HEK293 (cell line): ENCODE data around the gene MRPL51.

Experiments used
- CTCF ChIA-PET: fragments of 350-600 bp; formaldehyde crosslinking; extraction: SDS; loops from one replicate; lab custom pipeline; 2021; ENCODE audit warnings: antibody characterized with exemption; lab: Yijun Ruan, JAX
- POLR2A ChIA-PET: fragments of 300-600 bp; formaldehyde crosslinking; extraction: SDS; loops from one replicate; lab custom pipeline; 2020; ENCODE audit warnings: antibody characterized with exemption, inconsistent platforms; lab: Yijun Ruan, JAX
- H3K27ac ChIP-seq: fragments of 200-500 bp; sonication (Bioruptor generic); 2 replicates; pipeline ENCODE4 v1.5.1; 2014; ENCODE audit warnings: low read depth, low read length, control low read depth, inconsistent platforms; ENCODE audit errors: extremely low read depth
- H3K36me3 ChIP-seq, 2 experiments: fragments of 200-500 bp in 1 of 2; sonication (Bioruptor generic) in 1 of 2; 1 replicate in 1 of 2; 2 replicates in 1 of 2; pipeline ENCODE4 v1.5.1; 2014 to 2017; ENCODE audit warnings: inconsistent platforms in 2 of 2, low read length in 2 of 2; ENCODE audit not compliant: control insufficient read depth in 2 of 2, insufficient read depth in 1 of 2
- H3K4me1 ChIP-seq: fragments of 200-500 bp; sonication (Bioruptor generic); 2 replicates; pipeline ENCODE4 v1.5.1; 2014; ENCODE audit warnings: mild to moderate bottlenecking, low read length, inconsistent platforms; ENCODE audit not compliant: control insufficient read depth, insufficient read depth
- H3K4me3 ChIP-seq: 2 replicates; pipeline ENCODE4 v1.5.1; 2011; ENCODE audit warnings: low read depth, mild to moderate bottlenecking, control low read depth, low read length, moderate library complexity
- H3K9me3 ChIP-seq: fragments of 200-500 bp; sonication (Bioruptor generic); 2 replicates; pipeline ENCODE4 v1.5.1; 2014; ENCODE audit warnings: low read depth, low read length, inconsistent platforms; ENCODE audit not compliant: control insufficient read depth, insufficient read depth
- BCL11A ChIP-seq: fragments of 450-650 bp; formaldehyde crosslinking; IDR thresholded peaks from 2 replicates; pipeline ENCODE4 v1.5.1; 2016; ENCODE audit warnings: low read depth, missing biosample characterization, missing genetic modification characterization
- EGR2 ChIP-seq: fragments of 450-650 bp; formaldehyde crosslinking; IDR thresholded peaks from 2 replicates; pipeline ENCODE4 v1.5.1; 2016; ENCODE audit warnings: low read depth, missing biosample characterization, missing genetic modification characterization
- GLIS2 ChIP-seq: fragments of 450-650 bp; formaldehyde crosslinking; IDR thresholded peaks from 2 replicates; pipeline ENCODE4 v1.5.1; 2016; ENCODE audit warnings: missing biosample characterization, missing genetic modification characterization
- IKZF3 ChIP-seq: fragments of 450-650 bp; IDR thresholded peaks from 2 replicates; pipeline ENCODE4 v1.5.0; 2018; ENCODE audit warnings: missing biosample characterization, mild to moderate bottlenecking, missing genetic modification characterization, moderate library complexity
- KLF10 ChIP-seq: fragments of 450-650 bp; IDR thresholded peaks from 2 replicates; pipeline ENCODE4 v1.5.1; 2018; ENCODE audit warnings: missing biosample characterization, mild to moderate bottlenecking, missing genetic modification characterization
- KLF16 ChIP-seq: fragments of 450-650 bp; formaldehyde crosslinking; IDR thresholded peaks from 2 replicates; pipeline ENCODE4 v1.5.1; 2017; ENCODE audit warnings: missing biosample characterization, missing genetic modification characterization
- KLF17 ChIP-seq: fragments of 450-650 bp; formaldehyde crosslinking; IDR thresholded peaks from 2 replicates; pipeline ENCODE4 v1.5.1; 2016; ENCODE audit warnings: missing biosample characterization, missing genetic modification characterization
- KLF8 ChIP-seq: fragments of 450-650 bp; formaldehyde crosslinking; IDR thresholded peaks from 2 replicates; pipeline ENCODE4 v1.5.1; 2016; ENCODE audit warnings: missing biosample characterization, missing genetic modification characterization
- MYNN ChIP-seq: fragments of 450-650 bp; formaldehyde crosslinking; IDR thresholded peaks from 2 replicates; pipeline ENCODE4 v1.5.1; 2016; ENCODE audit warnings: missing biosample characterization, missing genetic modification characterization, borderline replicate concordance
- OVOL3 ChIP-seq: fragments of 450-650 bp; formaldehyde crosslinking; IDR thresholded peaks from 2 replicates; pipeline ENCODE4 v1.5.1; 2016; ENCODE audit warnings: missing biosample characterization, missing genetic modification characterization
- REPIN1 ChIP-seq: fragments of 450-650 bp; formaldehyde crosslinking; IDR thresholded peaks from 2 replicates; pipeline ENCODE4 v1.5.1; 2017; ENCODE audit warnings: missing biosample characterization, missing genetic modification characterization, low read depth
- SCRT2 ChIP-seq: fragments of 450-650 bp; formaldehyde crosslinking; IDR thresholded peaks from 2 replicates; pipeline ENCODE4 v1.5.1; 2016; ENCODE audit warnings: missing biosample characterization, missing genetic modification characterization
- SP2 ChIP-seq: fragments of 450-650 bp; formaldehyde crosslinking; IDR thresholded peaks from 2 replicates; pipeline ENCODE4 v1.5.1; 2016; ENCODE audit warnings: missing biosample characterization, missing genetic modification characterization
- SP7 ChIP-seq: fragments of 450-650 bp; formaldehyde crosslinking; IDR thresholded peaks from 2 replicates; pipeline ENCODE4 v1.5.1; 2016; ENCODE audit warnings: missing biosample characterization, missing genetic modification characterization
- TRIM28 ChIP-seq: IDR thresholded peaks from 2 replicates; pipeline ENCODE4 v1.6.1; 2011; ENCODE audit warnings: low read length, control low read depth, borderline replicate concordance
- ZBTB1 ChIP-seq: fragments of 450-650 bp; formaldehyde crosslinking; IDR thresholded peaks from 2 replicates; pipeline ENCODE4 v1.5.1; 2016; ENCODE audit warnings: missing biosample characterization, missing genetic modification characterization
- ZBTB20 ChIP-seq: fragments of 450-650 bp; formaldehyde crosslinking; IDR thresholded peaks from 2 replicates; pipeline ENCODE4 v1.5.1; 2016; ENCODE audit warnings: missing biosample characterization, missing genetic modification characterization
- ZBTB21 ChIP-seq: fragments of 450-650 bp; formaldehyde crosslinking; IDR thresholded peaks from 2 replicates; pipeline ENCODE4 v1.5.1; 2017; ENCODE audit warnings: missing biosample characterization, missing genetic modification characterization
- ZBTB48 ChIP-seq: fragments of 450-650 bp; formaldehyde crosslinking; IDR thresholded peaks from 2 replicates; pipeline ENCODE4 v1.5.1; 2016; ENCODE audit warnings: missing biosample characterization, missing genetic modification characterization
- ZFHX2 ChIP-seq: fragments of 450-650 bp; formaldehyde crosslinking; conservative IDR thresholded peaks from 2 replicates; pipeline ENCODE4 v1.5.1; 2016; ENCODE audit warnings: missing biosample characterization, missing genetic modification characterization
- ZFP37 ChIP-seq: fragments of 450-650 bp; formaldehyde crosslinking; IDR thresholded peaks from 2 replicates; pipeline ENCODE4 v1.5.1; 2016; ENCODE audit warnings: missing biosample characterization, missing genetic modification characterization
- ZNF10 ChIP-seq: fragments of 450-650 bp; formaldehyde crosslinking; IDR thresholded peaks from 2 replicates; pipeline ENCODE4 v1.5.1; 2017; ENCODE audit warnings: missing biosample characterization, missing genetic modification characterization
- ZNF114 ChIP-seq: fragments of 450-650 bp; formaldehyde crosslinking; IDR thresholded peaks from 2 replicates; pipeline ENCODE4 v1.5.0; 2017; ENCODE audit warnings: missing biosample characterization, missing genetic modification characterization
- ZNF19 ChIP-seq: fragments of 450-650 bp; formaldehyde crosslinking; IDR thresholded peaks from 2 replicates; pipeline ENCODE4; 2016; ENCODE audit warnings: missing biosample characterization, missing genetic modification characterization, low read depth
- ZNF335 ChIP-seq: fragments of 450-650 bp; formaldehyde crosslinking; conservative IDR thresholded peaks from 2 replicates; pipeline ENCODE4 v1.5.1; 2016; ENCODE audit warnings: missing biosample characterization, missing genetic modification characterization
- ZNF600 ChIP-seq: fragments of 450-650 bp; formaldehyde crosslinking; IDR thresholded peaks from 2 replicates; pipeline ENCODE4 v1.5.1; 2016; ENCODE audit warnings: missing biosample characterization, missing genetic modification characterization
- ZNF660 ChIP-seq: fragments of 450-650 bp; IDR thresholded peaks from 2 replicates; pipeline ENCODE4 v1.5.1; 2018; ENCODE audit warnings: missing biosample characterization, mild to moderate bottlenecking, missing genetic modification characterization
- ZNF747 ChIP-seq: fragments of 450-650 bp; formaldehyde crosslinking; IDR thresholded peaks from 2 replicates; pipeline ENCODE4 v1.5.1; 2016; ENCODE audit warnings: missing biosample characterization, missing genetic modification characterization
- ZNF785 ChIP-seq: fragments of 450-650 bp; formaldehyde crosslinking; IDR thresholded peaks from 2 replicates; pipeline ENCODE4 v1.5.1; 2016; ENCODE audit warnings: missing biosample characterization, missing genetic modification characterization
- ZNF791 ChIP-seq: fragments of 450-650 bp; formaldehyde crosslinking; IDR thresholded peaks from 2 replicates; pipeline ENCODE4 v1.5.1; 2016; ENCODE audit warnings: missing biosample characterization, missing genetic modification characterization
- ZSCAN30 ChIP-seq: fragments of 450-650 bp; IDR thresholded peaks from 2 replicates; pipeline ENCODE4 v1.5.1; 2018; ENCODE audit warnings: missing biosample characterization, mild to moderate bottlenecking, missing genetic modification characterization, moderate library complexity
- TF ChIP-seq, protein P1 (sequence below): fragments of 450-650 bp; formaldehyde crosslinking; IDR thresholded peaks from 2 replicates; pipeline ENCODE4 v1.5.1; 2016; ENCODE audit warnings: missing biosample characterization, missing genetic modification characterization
- TF ChIP-seq, protein P2 (sequence below): fragments of 450-650 bp; formaldehyde crosslinking; IDR thresholded peaks from 2 replicates; pipeline ENCODE4 v1.5.1; 2016; ENCODE audit warnings: missing biosample characterization, missing genetic modification characterization

Gene MRPL51

GRCh38 chr12:6533653-6533922 lies 40.5 kb upstream of the MRPL51 start (continued):
- no peak for TF ChIP-seq ZBTB1
- peak; percentile 79; the same call in 1 of the 2 replicates for TF ChIP-seq ZBTB20 (tag by site-specific recombination)
- TF ChIP-seq SP7 (tag by site-specific recombination), result no peak; the same call in 1 of the 2 replicates
- TF ChIP-seq ZNF114, result no peak
- no peak for TF ChIP-seq REPIN1
- no peak for TF ChIP-seq ZNF785 (tag by site-specific recombination)
- TF ChIP-seq BCL11A (tag by site-specific recombination), result peak; percentile 66; the same call in 1 of the 2 replicates
- TF ChIP-seq TRIM28, result no peak
- TF ChIP-seq KLF8 (tag by site-specific recombination), result peak; percentile 70; the same call in 1 of the 2 replicates
- TF ChIP-seq, all 188 proteins: peak for 23

DNA sequence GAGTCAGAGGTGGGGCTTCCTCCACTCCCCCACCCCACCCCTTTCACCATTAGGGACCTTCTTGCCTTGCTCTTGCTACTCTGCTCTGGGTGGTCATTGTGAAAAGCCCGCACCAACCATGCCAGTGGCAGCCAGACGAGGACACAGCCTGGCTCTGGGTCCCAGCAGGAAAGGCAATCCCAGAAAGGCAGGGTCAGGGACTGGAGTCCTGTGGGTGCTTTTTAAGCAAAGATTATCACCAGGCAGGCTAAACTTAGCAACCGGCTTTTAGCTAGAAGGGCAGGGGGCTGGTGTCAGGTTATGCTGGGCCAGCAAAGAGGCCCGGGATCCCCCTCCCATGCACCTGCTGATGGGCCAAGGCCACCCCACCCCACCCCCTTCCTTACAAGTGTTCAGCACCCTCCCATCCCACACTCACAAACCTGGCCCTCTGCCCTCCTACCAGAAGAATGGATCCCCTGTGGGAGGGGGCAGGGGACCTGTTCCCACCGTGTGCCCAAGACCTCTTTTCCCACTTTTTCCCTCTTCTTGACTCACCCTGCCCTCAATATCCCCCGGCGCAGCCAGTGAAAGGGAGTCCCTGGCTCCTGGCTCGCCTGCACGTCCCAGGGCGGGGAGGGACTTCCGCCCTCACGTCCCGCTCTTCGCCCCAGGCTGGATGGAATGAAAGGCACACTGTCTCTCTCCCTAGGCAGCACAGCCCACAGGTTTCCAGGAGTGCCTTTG lies 40.0 kb upstream of the MRPL51 start:
- Histone ChIP-seq H3K9me3 (no peaks in the 10 kb centered on the region), H3K27ac (peak overlapping the region; percentile 93), H3K4me3 (peak overlapping the region; percentile 73), H3K4me1 (peaks cover 12% of the 10 kb centered on the region), H3K36me3 (peaks cover 30 to 79% of the 10 kb centered on the region in 2 experiments)
- POLR2A ChIA-PET, result interaction anchor here (0.9 to 4.7 kb wide), 8 partner anchors 10 to 318 kb away, joined by 3 to 24 read pairs (median 5); partner anchors contain the start of genes CDCA3, USP5 and VAMP1
- CTCF ChIA-PET, result interaction anchor here (1.6 kb wide), 1 partner anchor 207 kb away, joined by 6 read pairs; no protein-coding TSS in a partner anchor
- TF ChIP-seq KLF17 (tag by site-specific recombination) (peak; percentile 58; the same call in 1 of the 2 replicates), SCRT2 (tag by site-specific recombination) (peak; percentile 92; the same call in 1 of the 2 replicates), GLIS2 (tag by site-specific recombination) (peak; percentile 72), ZNF660 (0 out of 2 replicates have a peak, but pooled peaks have one; percentile 7), MYNN (tag by site-specific recombination) (0 out of 2 replicates have a peak, but pooled peaks have one; percentile 32), ZNF791 (tag by site-specific recombination) (no peak), KLF10 (tag by site-specific recombination) (peak; percentile 70; the same call in 1 of the 2 replicates), ZFHX2 (tag by site-specific recombination) (peak; percentile 90), EGR2 (tag by site-specific recombination) (peak; percentile 85), ZFP37 (tag by site-specific recombination) (no peak), ZSCAN30 (peak; percentile 73), ZNF747 (tag by site-specific recombination) (no peak), OVOL3 (tag by site-specific recombination) (no peak), ZBTB21 (tag by site-specific recombination) (0 out of 2 replicates have a peak, but pooled peaks have one; percentile 4), ZNF335 (tag by site-specific recombination) (peak; percentile 26; the same call in 1 of the 2 replicates), SP2 (tag by site-specific recombination) (peak; percentile 91), ZNF600 (tag by site-specific recombination) (peak; percentile 95), ZNF19 (tag by site-specific recombination) (no peak), ZBTB48 (tag by site-specific recombination) (peak; percentile 96), IKZF3 (tag by site-specific recombination) (peak; percentile 85), KLF16 (peak; percentile 15; the same call in 1 of the 2 replicates), ZNF10 (peak; percentile 8; the same call in 1 of the 2 replicates)
- TF ChIP-seq, protein P1, sequence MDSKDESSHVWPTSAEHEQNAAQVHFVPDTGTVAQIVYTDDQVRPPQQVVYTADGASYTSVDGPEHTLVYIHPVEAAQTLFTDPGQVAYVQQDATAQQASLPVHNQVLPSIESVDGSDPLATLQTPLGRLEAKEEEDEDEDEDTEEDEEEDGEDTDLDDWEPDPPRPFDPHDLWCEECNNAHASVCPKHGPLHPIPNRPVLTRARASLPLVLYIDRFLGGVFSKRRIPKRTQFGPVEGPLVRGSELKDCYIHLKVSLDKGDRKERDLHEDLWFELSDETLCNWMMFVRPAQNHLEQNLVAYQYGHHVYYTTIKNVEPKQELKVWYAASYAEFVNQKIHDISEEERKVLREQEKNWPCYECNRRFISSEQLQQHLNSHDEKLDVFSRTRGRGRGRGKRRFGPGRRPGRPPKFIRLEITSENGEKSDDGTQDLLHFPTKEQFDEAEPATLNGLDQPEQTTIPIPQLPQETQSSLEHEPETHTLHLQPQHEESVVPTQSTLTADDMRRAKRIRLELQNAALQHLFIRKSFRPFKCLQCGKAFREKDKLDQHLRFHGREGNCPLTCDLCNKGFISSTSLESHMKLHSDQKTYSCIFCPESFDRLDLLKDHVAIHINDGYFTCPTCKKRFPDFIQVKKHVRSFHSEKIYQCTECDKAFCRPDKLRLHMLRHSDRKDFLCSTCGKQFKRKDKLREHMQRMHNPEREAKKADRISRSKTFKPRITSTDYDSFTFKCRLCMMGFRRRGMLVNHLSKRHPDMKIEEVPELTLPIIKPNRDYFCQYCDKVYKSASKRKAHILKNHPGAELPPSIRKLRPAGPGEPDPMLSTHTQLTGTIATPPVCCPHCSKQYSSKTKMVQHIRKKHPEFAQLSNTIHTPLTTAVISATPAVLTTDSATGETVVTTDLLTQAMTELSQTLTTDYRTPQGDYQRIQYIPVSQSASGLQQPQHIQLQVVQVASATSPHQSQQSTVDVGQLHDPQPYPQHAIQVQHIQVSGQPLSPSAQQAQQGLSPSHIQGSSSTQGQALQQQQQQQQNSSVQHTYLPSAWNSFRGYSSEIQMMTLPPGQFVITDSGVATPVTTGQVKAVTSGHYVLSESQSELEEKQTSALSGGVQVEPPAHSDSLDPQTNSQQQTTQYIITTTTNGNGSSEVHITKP (tag by site-specific recombination), result no peak
- TF ChIP-seq, protein P2, sequence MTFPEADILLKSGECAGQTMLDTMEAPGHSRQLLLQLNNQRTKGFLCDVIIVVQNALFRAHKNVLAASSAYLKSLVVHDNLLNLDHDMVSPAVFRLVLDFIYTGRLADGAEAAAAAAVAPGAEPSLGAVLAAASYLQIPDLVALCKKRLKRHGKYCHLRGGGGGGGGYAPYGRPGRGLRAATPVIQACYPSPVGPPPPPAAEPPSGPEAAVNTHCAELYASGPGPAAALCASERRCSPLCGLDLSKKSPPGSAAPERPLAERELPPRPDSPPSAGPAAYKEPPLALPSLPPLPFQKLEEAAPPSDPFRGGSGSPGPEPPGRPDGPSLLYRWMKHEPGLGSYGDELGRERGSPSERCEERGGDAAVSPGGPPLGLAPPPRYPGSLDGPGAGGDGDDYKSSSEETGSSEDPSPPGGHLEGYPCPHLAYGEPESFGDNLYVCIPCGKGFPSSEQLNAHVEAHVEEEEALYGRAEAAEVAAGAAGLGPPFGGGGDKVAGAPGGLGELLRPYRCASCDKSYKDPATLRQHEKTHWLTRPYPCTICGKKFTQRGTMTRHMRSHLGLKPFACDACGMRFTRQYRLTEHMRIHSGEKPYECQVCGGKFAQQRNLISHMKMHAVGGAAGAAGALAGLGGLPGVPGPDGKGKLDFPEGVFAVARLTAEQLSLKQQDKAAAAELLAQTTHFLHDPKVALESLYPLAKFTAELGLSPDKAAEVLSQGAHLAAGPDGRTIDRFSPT (tag by site-specific recombination), result no peak
